ENCODE measurements around the gene CRNN.

The CRNN gene

GRCh38 chr1:152388889-152389288 lies 25.2 kb downstream of the CRNN start:
- H3K36me3 ChIP-seq (replicated peaks in 1 of 2; ENCODE audit: control insufficient read depth in 2 of 2, insufficient read depth in 2 of 2, low read length in 2 of 2): no peaks in the 10 kb centered on the region
- no peak overlapping the region for H2BK15ac ChIP-seq (ENCODE audit: low read length)
- H4K91ac ChIP-seq (ENCODE audit: low read depth, low read length, poor library complexity): no peak overlapping the region

GRCh38 chr1:152386940-152387339 lies 27.1 kb downstream of the CRNN start:
- H3K79me1 ChIP-seq (ENCODE audit: low read depth, low read length): no peaks in the 10 kb centered on the region
- peaks cover 0 to 10% of the 10 kb centered on the region in 2 donors for H3K9me3 ChIP-seq (replicated peaks in 1 of 2; ENCODE audit: control insufficient read depth in 2 of 2, insufficient read depth in 1 of 2, low read depth in 1 of 2, low read length in 2 of 2)
- H3K9ac ChIP-seq (ENCODE audit: low read depth, low read length, poor library complexity): no peak overlapping the region
- no peaks in the 10 kb centered on the region for H3K36me3 ChIP-seq (replicated peaks in 1 of 2; ENCODE audit: control insufficient read depth in 2 of 2, insufficient read depth in 2 of 2, low read length in 2 of 2)
- H3K27ac ChIP-seq (replicated peaks; ENCODE audit: low read length): no peak overlapping the region
- H3K27me3 ChIP-seq (ENCODE audit: control insufficient read depth in 3 of 3, insufficient read depth in 3 of 3, low read depth in 1 of 3, low read length in 3 of 3): no peaks in the 10 kb centered on the region
- WGBS, 2 donors (ENCODE audit: extremely low coverage in 2 of 2, insufficient read length in 2 of 2, insufficient replicate concordance in 1 of 2): no CpG with 5 or more reads among the region's 2 CpGs
- H3K4me3 ChIP-seq (ENCODE audit: low read length in 2 of 2): no peak overlapping the region
- H3K4me1 ChIP-seq (ENCODE audit: control insufficient read depth in 2 of 2, insufficient read depth in 1 of 2, low read depth in 1 of 2, low read length in 2 of 2): no peaks in the 10 kb centered on the region
- H2AFZ ChIP-seq (ENCODE audit: low read length): no peak overlapping the region
- no peak overlapping the region for H3K23ac ChIP-seq (ENCODE audit: low read depth, low read length, poor library complexity)
- H2BK5ac ChIP-seq (ENCODE audit: low read length): no peak overlapping the region
- no peak overlapping the region for H4K8ac ChIP-seq (ENCODE audit: low read depth, low read length)
- H4K91ac ChIP-seq (ENCODE audit: low read depth, low read length, poor library complexity): no peak overlapping the region
- DNase-seq (ENCODE audit: low spot score): no peak
- H3K14ac ChIP-seq (ENCODE audit: low read length): no peak overlapping the region
- H2BK12ac ChIP-seq (ENCODE audit: low read length): no peak overlapping the region
- no peak overlapping the region for H3K4ac ChIP-seq (ENCODE audit: low read length)
- no peak overlapping the region for H3K18ac ChIP-seq (ENCODE audit: low read length)
- no peak overlapping the region for H2BK15ac ChIP-seq (ENCODE audit: low read length)
- no peak overlapping the region for H2AK5ac ChIP-seq (ENCODE audit: low read depth, low read length)
- no peak overlapping the region for H3K4me2 ChIP-seq (ENCODE audit: insufficient read depth, low read length, poor library complexity, severe bottlenecking)
- no peak overlapping the region for H2BK120ac ChIP-seq (ENCODE audit: low read depth, low read length)

More at GRCh38 chr1:152388889-152389288, 25.2 kb downstream of the CRNN start:
- no peak overlapping the region for H2AK5ac ChIP-seq (ENCODE audit: low read depth, low read length)
- WGBS, 2 donors (ENCODE audit: extremely low coverage in 2 of 2, insufficient read length in 2 of 2, insufficient replicate concordance in 1 of 2): no CpG with 5 or more reads among the region's 4 CpGs
- H3K18ac ChIP-seq (ENCODE audit: low read length): no peak overlapping the region
- peaks cover 0 to 13% of the 10 kb centered on the region in 2 donors for H3K9me3 ChIP-seq (replicated peaks in 1 of 2; ENCODE audit: control insufficient read depth in 2 of 2, insufficient read depth in 1 of 2, low read depth in 1 of 2, low read length in 2 of 2)
- no peaks in the 10 kb centered on the region for H3K79me1 ChIP-seq (ENCODE audit: low read depth, low read length)
- no peak overlapping the region for H4K8ac ChIP-seq (ENCODE audit: low read depth, low read length)
- no peak for DNase-seq (ENCODE audit: low spot score)
- H2AFZ ChIP-seq (ENCODE audit: low read length): no peak overlapping the region
- H2BK120ac ChIP-seq (ENCODE audit: low read depth, low read length): no peak overlapping the region
- no peaks in the 10 kb centered on the region for H3K4me1 ChIP-seq (ENCODE audit: control insufficient read depth in 2 of 2, insufficient read depth in 1 of 2, low read depth in 1 of 2, low read length in 2 of 2)
- H3K14ac ChIP-seq (ENCODE audit: low read length): no peak overlapping the region
- H3K23ac ChIP-seq (ENCODE audit: low read depth, low read length, poor library complexity): no peak overlapping the region
- no peak overlapping the region for H3K4me3 ChIP-seq (ENCODE audit: low read length in 2 of 2)
- no peak overlapping the region for H3K4ac ChIP-seq (ENCODE audit: low read length)
- H3K27me3 ChIP-seq (ENCODE audit: control insufficient read depth in 3 of 3, insufficient read depth in 3 of 3, low read depth in 1 of 3, low read length in 3 of 3): no peaks in the 10 kb centered on the region
- H3K4me2 ChIP-seq (ENCODE audit: insufficient read depth, low read length, poor library complexity, severe bottlenecking): no peak overlapping the region
- H3K27ac ChIP-seq (replicated peaks; ENCODE audit: low read length): no peak overlapping the region
- H2BK5ac ChIP-seq (ENCODE audit: low read length): no peak overlapping the region
- H3K9ac ChIP-seq (ENCODE audit: low read depth, low read length, poor library complexity): no peak overlapping the region
- H2BK12ac ChIP-seq (ENCODE audit: low read length): no peak overlapping the region

GRCh38 chr1:152380932-152381331 lies 33.1 kb downstream of the CRNN start:
- H3K4me3 ChIP-seq (ENCODE audit: low read length in 2 of 2): no peak overlapping the region
- H3K4ac ChIP-seq (ENCODE audit: low read length): no peak overlapping the region
- no CpG with 5 or more reads among the region's 16 CpGs for WGBS, 2 donors (ENCODE audit: extremely low coverage in 2 of 2, insufficient read length in 2 of 2, insufficient replicate concordance in 1 of 2)
- no peak overlapping the region for H2BK12ac ChIP-seq (ENCODE audit: low read length)
- H2BK120ac ChIP-seq (ENCODE audit: low read depth, low read length): no peak overlapping the region
- H3K36me3 ChIP-seq (replicated peaks in 1 of 2; ENCODE audit: control insufficient read depth in 2 of 2, insufficient read depth in 2 of 2, low read length in 2 of 2): no peaks in the 10 kb centered on the region
- no peaks in the 10 kb centered on the region for H3K4me1 ChIP-seq (ENCODE audit: control insufficient read depth in 2 of 2, insufficient read depth in 1 of 2, low read depth in 1 of 2, low read length in 2 of 2)
- no peak overlapping the region for H2AK5ac ChIP-seq (ENCODE audit: low read depth, low read length)
- H3K18ac ChIP-seq (ENCODE audit: low read length): no peak overlapping the region
- no peak for DNase-seq (ENCODE audit: low spot score)
- no peak overlapping the region for H3K4me2 ChIP-seq (ENCODE audit: insufficient read depth, low read length, poor library complexity, severe bottlenecking)
- no peak overlapping the region for H3K9ac ChIP-seq (ENCODE audit: low read depth, low read length, poor library complexity)
- no peak overlapping the region for H2BK15ac ChIP-seq (ENCODE audit: low read length)
- no peak overlapping the region for H3K27ac ChIP-seq (replicated peaks; ENCODE audit: low read length)
- H3K9me3 ChIP-seq (replicated peaks in 1 of 2; ENCODE audit: control insufficient read depth in 2 of 2, insufficient read depth in 1 of 2, low read depth in 1 of 2, low read length in 2 of 2): peaks cover 0 to 12% of the 10 kb centered on the region in 2 donors
- no peaks in the 10 kb centered on the region for H3K79me1 ChIP-seq (ENCODE audit: low read depth, low read length)
- H3K23ac ChIP-seq (ENCODE audit: low read depth, low read length, poor library complexity): no peak overlapping the region
- no peak overlapping the region for H2AFZ ChIP-seq (ENCODE audit: low read length)
- H4K8ac ChIP-seq (ENCODE audit: low read depth, low read length): no peak overlapping the region
- no peaks in the 10 kb centered on the region for H3K27me3 ChIP-seq (ENCODE audit: control insufficient read depth in 3 of 3, insufficient read depth in 3 of 3, low read depth in 1 of 3, low read length in 3 of 3)
- H3K14ac ChIP-seq (ENCODE audit: low read length): no peak overlapping the region
- H4K91ac ChIP-seq (ENCODE audit: low read depth, low read length, poor library complexity): no peak overlapping the region
- no peak overlapping the region for H2BK5ac ChIP-seq (ENCODE audit: low read length)

GRCh38 chr1:152374451-152374850 lies 39.6 kb downstream of the CRNN start:
- H4K8ac ChIP-seq (ENCODE audit: low read depth, low read length): no peak overlapping the region
- peaks cover 0 to 1% of the 10 kb centered on the region in 2 donors for H3K36me3 ChIP-seq (replicated peaks in 1 of 2; ENCODE audit: control insufficient read depth in 2 of 2, insufficient read depth in 2 of 2, low read length in 2 of 2)
- no peak overlapping the region for H3K14ac ChIP-seq (ENCODE audit: low read length)
- no peak overlapping the region for H3K4ac ChIP-seq (ENCODE audit: low read length)
- no CpG with 5 or more reads among the region's 3 CpGs for WGBS, 2 donors (ENCODE audit: extremely low coverage in 2 of 2, insufficient read length in 2 of 2, insufficient replicate concordance in 1 of 2)
- H2BK120ac ChIP-seq (ENCODE audit: low read depth, low read length): no peak overlapping the region
- no peak overlapping the region for H3K4me2 ChIP-seq (ENCODE audit: insufficient read depth, low read length, poor library complexity, severe bottlenecking)
- H3K27me3 ChIP-seq (ENCODE audit: control insufficient read depth in 3 of 3, insufficient read depth in 3 of 3, low read depth in 1 of 3, low read length in 3 of 3): no peaks in the 10 kb centered on the region
- no peak overlapping the region for H3K27ac ChIP-seq (replicated peaks; ENCODE audit: low read length)
- H3K9ac ChIP-seq (ENCODE audit: low read depth, low read length, poor library complexity): no peak overlapping the region
- no peak overlapping the region for H2BK15ac ChIP-seq (ENCODE audit: low read length)
- DNase-seq (ENCODE audit: low spot score): no peak
- H3K4me1 ChIP-seq (ENCODE audit: control insufficient read depth in 2 of 2, insufficient read depth in 1 of 2, low read depth in 1 of 2, low read length in 2 of 2): no peaks in the 10 kb centered on the region
- no peak overlapping the region for H2AK5ac ChIP-seq (ENCODE audit: low read depth, low read length)
- no peak overlapping the region for H2BK12ac ChIP-seq (ENCODE audit: low read length)
- H3K18ac ChIP-seq (ENCODE audit: low read length): no peak overlapping the region
- H2BK5ac ChIP-seq (ENCODE audit: low read length): no peak overlapping the region
- no peak overlapping the region for H3K23ac ChIP-seq (ENCODE audit: low read depth, low read length, poor library complexity)
- H3K9me3 ChIP-seq (replicated peaks in 1 of 2; ENCODE audit: control insufficient read depth in 2 of 2, insufficient read depth in 1 of 2, low read depth in 1 of 2, low read length in 2 of 2): peaks cover 0 to 14% of the 10 kb centered on the region in 2 donors
- no peaks in the 10 kb centered on the region for H3K79me1 ChIP-seq (ENCODE audit: low read depth, low read length)
- H4K91ac ChIP-seq (ENCODE audit: low read depth, low read length, poor library complexity): no peak overlapping the region
- no peak overlapping the region for H3K4me3 ChIP-seq (ENCODE audit: low read length in 2 of 2)
- H2AFZ ChIP-seq (ENCODE audit: low read length): no peak overlapping the region

Data from neuronal stem cell (in vitro differentiated cells).